Stimulated activated CD4-positive, alpha-beta T cell treated with anti-CD3 and anti-CD28 coated beads, Interleukin-4, amount 100 ng/mL, for 24 hours (primary cell): Measurements from ENCODE around the gene HIVEP3.

Experiments
- DNase-seq: peaks from one replicate; pipeline ENCODE4 v3.0.0-alpha.2; 2020

HIVEP3 gene

DNA sequence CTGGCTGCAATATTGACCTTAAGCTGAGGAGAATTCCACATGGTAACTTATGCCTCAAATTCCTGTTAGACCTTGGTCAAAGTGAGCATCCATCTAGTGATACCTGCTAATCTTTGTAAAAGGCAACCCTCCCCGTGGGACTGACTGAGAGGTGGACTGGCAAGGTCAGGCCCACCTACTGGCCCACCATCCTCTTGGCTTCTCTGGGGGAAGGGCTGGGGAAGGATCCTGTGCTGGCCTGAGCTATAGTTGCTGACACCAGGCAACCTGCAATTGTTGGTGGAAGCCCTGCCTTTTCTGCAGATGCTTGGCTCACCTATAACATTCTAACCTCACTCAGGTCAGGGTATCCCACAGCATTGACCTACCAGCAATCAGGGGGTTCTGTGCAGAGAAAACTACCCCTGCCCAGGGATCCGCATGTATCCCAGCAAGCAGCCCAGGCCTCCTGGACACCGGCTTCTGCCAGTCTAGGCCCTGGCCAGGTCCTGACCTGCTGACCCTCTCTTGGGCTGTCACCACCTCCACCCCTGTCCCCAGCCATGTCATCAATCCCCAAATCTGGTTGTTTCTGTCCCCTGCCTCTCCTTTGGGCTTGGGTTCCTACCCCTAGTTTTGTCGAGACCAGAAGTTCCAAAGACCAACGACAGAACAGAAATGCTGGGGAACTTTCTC, 326.1 kb downstream of the HIVEP3 start:
- no peak for DNase-seq

DNA sequence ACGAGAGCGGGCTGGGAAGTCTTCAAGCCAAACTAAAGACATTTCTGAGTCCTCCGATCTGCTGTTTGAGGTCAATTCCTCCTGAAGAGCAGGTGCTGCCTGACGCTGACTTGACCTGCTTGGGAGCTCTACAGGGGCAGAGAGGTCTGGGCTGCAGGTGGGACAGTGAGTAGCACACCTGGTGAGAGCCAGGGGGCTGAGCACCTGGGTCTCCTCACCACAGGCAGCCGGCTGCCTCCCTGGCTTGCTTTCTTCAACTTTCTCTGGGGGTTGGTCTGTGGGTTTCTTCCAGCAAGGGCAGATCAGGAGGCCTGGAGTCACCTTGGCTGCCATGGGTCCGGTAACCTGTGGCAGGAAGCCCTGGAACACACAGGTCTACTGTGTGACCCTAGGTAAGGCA, 326.8 kb downstream of the HIVEP3 start:
- no peak for DNase-seq

DNA sequence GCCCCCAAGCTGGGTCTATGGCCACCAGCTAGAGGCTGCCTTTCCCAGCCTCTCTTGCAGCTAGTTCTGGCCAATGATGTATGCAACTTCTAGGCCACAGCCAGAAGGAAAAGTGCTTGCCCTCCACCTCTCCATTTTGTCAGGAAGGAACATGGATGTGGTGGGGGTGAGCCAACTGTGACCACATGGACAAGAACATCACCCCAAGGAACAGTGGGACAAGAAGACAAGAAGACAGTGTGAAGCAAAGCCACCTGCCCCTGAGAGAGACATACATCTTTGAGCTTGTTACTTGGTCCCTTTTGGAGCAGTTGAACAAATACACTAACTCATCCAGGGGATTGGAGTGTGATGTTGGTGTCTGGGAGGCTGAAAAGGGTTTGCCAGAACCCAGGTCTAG, 328.4 kb downstream of the HIVEP3 start:
- no peak for DNase-seq

DNA sequence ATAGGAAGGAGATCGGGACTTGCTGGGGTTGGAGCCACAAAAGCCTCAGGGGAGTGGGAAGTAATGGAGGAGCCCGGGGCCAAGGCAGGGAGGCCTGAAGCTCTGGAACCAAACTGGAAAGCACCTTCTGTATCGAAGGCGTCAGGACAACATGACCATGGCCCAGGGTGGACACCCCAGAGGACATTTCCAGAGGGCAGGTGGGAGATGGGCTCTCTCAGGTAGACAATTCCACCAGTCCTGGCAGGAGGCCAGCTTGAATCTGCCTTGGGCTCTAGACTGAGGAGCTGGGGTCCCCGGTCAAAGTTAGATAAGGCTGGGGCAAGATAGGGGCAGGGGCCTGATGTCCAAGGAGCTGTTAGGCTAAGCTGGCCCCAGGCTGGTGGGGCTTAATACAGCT, 329.3 kb downstream of the HIVEP3 start:
- DNase-seq = no peak

DNA sequence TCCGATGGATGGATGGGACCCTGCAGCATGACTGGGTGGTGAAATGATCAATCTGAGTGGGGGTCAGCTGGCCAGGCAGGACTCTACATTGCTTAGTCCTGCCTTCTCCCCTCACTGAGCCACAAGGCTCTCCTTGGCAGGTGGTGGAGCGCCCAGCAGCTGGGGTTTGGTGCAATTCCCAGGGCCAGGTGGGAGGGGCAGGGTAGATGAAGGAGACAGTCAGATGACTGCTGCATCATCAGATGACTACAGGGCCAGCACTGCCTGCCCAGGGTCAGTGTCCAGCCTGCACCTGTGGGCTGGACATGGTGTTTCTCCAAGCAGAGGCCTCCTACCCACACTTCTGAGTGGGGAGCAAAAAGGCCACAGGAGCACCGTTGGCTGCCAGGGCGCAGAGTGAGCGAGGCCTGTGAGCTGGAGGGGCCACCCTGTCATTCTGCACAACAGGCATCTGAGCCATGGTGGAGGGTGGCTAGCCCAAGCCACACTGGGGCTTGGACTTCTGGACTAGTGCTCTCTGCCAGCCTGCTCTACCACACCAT, 330.3 kb downstream of the HIVEP3 start:
- DNase-seq = no peak

DNA sequence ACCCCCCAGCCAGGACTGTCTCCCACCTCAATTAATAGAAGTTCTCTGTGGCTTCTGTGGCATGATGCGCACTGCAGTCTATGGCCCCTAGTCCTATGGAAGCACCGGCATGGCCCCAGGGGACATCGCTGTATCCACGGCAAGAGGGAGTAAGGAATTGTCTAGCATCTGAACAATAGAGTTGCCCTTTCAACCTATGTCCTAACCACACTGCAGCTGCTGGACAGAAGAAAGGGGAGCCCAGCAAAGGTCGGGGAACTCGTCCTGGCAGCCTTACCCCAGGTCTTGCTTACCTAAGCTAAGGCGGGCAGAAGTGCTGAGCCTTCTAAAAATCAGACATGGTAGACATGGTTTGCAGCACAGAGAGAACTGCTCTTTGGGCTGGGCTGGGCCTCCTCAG, 330.9 kb downstream of the HIVEP3 start:
- no peak for DNase-seq

DNA sequence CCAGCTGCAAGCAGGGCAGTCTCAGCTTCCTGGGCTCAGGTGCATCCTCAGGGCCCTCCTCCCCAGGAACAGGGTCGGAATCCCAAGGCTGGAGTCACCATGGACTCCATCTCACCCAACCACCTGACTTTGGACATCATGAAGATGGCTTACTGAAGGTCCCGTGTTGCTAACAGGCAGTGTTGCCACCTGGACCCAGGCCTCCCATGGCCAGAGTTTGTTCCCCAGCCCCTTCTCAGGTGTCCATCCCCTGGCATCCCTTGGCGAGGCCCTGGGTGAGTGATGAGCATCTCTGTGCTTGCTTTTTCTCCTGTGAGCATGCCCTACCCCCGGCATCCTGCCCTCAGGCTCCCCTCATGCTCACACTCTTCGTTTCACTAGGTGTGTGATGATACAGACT, 332.5 kb downstream of the HIVEP3 start:
- DNase-seq = no peak

DNA sequence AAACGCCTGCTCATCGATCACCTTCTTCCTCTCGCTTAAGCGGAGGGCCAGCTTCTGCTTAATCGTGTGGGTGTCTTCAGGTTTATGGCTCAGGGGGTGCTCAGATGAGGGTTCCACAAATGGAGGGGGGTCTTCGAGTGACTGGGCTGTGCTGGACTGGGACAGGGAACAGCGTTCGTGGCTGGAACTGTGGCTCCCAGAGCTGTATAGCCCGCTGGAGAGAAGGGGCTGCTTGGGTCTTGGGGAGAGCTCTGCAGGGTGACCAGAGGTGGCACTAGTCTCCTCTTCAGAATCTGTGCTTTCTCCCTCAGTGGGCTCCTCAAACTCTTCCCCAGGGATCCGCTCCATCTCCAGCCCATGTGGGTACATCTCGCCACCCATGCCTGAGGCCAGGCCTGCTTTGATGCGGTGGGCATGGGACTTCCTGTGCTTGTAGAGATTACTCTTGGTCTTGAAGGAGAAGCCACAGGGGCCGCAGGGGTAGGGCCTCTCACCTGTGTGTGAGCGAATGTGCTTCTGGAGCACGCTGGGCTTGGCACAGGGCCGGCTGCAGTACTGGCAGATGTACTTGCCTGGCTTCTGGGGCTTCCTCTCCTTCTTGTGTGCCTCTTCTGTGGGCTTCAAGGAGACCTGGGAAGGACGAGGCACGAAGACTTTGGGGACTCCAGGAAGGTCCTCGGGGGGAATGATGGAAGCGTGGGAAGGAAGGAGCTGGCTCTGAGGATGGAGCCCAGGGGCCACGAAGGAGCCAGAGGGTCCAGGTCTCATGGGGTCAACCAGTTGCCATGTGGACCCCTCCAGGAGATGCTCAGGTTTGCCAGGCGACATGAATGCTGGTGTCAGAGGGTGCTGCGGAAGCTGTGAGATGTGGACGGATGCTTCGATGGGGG, 334.8 kb downstream of the HIVEP3 start:
- peak; percentile 1 for DNase-seq

DNA sequence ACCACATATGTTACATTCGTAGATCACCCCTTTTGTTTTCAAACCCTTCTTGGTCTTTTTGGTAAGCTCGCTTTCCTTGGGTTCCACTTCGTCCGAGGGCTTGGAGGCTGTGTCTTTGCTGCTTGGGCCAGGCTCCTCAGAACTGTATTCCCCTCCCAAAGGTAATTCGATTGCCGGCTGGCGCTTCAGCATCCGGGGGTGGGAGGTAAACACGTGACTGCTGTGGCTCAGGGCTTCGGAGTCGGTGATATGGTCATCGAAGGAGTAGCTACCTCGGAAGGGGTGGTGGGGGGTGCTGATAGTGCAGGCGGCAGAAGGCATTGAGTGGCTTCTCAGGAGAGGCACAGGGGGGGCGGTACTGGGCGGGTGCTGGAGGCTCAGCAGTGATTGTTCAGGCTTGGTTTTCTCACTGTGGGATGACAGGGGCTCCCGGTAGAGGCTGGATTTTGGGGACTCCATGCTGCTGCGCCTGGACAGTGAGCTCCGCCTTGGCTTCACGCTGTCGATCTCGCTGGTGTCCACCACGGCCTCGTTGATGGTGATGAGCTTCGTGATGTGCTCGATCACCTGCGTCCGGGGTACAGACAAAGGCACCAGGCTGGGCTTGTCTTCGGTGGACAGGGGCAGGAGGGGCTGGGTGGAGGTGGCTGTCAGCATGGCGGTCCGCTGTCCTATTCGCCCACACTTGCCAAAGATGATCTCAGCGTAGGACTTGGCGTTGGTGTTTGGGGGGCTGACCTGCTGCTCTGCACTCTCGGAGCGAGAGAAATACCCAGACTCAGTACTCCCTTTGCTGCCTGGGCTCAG, 335.7 kb downstream of the HIVEP3 start:
- peak; percentile 2 for DNase-seq

DNA sequence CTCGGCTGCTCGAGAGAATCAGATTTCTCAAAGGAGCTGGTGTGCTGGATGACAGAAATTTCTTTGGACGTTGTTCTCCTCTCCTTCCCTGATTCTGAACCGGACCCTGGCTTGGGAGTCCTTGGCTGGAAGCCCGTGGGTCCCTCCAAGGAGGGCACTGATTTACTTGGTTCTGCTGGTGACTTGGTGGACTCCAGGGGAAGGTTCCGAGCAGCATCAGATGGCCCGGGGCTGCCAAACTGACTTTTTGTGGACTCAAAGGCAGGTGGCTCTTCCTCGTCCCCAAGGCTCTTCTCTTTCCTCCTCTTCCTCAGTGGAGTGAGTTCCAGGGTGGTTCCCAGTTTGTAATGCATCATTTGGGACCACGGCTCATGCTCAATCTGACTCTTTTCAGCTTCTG, 336.4 kb downstream of the HIVEP3 start:
- DNase-seq = no peak

DNA sequence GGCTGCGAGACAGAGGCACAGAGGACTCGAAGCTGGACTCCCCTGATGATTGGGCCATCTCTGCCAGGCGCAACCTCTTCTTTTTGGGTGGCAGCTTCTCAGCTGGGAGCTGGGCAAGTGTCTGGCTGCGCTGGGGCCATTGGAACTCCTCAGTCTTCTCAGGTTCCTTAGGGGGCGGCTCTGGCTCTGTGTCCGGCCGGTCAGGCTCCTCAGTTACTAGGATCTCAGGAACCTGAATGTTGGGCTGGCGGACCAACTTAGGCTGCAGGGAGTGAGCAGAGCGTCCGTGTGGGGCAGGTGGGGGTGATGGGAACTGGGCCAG, 336.8 kb downstream of the HIVEP3 start:
- DNase-seq = no peak

DNA sequence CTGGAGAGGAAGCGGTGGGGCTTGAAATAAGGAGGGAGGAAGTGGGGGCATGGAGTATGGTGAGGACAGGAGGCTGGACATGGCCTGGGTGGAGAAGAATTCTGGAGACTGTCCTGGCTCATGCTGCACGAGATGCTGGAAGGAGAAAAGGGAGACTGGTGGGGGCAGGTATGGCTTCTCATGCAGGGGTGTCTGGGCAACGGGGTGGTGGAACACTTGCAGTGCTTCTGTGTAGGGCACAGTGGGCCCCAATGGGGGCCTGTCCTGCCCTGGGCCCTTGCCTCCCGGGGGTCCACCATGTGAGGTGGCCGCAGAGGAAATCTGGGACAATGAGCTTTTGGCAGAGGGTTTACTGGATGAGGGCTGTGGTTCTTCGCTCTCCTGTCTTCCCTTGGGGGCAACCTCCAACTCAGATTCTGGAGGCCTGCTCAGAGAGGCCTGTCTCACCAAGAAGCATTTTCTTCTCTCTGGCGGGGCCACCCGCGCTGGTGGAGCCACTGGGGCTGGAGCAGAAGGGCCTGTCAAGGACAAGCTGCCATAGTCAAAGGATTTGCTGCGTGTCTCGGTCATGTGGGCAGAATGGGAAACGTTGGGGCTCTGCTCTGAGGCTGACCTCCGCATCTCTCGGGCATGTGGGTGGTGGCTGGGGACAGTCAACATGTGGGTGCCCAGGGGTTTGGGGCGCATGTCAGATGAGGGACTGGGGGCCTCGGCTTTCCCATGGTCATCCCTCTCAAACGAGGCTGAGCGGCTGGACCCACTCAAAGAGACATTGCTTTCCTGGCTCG, 337.3 kb downstream of the HIVEP3 start:
- peak; percentile 3 for DNase-seq

DNA sequence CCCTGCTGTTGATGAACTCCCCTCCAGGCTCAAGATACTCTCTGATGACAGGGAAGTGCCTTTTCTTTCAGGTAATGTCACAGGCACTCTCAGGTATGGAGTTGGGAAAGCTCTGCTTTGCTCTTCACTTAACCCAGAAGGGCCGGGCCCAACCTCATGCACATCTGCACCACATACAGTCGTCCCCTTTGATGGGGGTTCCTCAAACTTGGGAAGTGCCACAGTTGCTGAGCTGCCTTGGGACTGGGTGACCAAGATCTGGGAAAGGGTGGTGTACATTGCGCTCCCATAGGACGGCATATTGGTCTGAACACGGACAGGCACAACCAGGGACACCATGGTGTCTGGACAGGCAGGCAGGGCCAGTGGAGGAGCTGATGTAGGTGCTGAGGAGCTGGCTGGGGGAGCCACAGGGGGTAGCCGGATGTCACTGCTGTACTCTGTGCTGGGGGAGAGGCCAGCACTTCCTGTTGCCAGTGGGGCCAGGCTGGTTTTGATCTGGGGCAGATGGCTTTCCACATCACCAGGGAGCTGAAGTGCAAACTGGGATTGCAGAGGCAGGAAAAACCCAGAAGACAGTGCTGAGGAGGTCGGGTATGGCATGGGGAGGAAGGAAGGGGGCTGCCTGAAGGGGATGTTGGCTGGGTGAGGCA, 338.1 kb downstream of the HIVEP3 start:
- DNase-seq = peak; percentile 2

DNA sequence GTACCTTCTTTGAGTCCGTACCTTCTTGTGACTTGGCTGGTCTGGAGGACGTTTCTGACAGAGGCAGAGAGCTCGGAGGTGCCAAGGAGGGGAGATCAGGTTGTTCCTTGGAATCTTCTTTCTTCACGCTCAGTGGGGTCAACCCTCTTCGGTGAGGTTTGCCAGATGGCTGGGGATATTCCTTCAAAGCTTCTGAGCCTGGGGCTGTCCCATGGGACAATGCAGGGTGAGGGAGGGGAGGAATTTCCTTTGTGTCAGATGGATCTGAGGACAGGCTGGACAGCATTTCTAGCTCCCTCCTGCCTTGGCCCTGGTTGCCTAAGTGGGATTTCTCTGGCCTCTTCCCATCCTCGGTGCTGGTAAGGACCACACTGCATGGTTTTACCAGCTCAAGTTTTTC, 338.7 kb downstream of the HIVEP3 start:
- DNase-seq = peak; percentile 2

DNA sequence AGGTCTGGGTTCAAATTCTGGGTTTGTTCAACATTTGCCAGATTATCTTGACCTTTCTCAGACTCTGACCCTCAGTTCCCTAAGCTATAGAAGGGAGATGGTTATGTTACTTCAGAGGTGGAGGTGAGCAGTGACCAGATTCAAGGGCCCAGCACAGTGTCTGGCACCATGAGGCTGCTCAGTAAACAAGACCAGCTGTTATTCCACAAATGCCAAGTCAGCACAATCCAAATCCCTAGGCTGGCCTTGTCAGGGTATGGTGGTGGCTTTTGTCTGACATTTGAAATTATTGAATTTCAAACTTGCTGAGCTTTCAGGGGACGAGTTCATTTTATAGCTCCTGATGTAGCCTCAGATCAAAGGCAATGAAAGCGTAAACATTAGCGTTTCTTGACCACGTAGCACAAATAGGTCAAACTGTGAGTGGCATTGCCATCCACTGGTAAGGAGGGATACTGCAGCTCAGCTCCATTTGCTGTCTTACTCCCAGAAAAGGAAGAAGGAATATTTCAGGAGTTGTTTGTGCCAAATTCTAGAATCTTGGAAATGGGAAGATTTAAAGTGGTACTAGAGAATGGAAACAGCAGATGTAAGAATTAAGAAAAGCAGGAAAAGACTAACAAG, 339.9 kb downstream of the HIVEP3 start:
- DNase-seq = no peak

DNA sequence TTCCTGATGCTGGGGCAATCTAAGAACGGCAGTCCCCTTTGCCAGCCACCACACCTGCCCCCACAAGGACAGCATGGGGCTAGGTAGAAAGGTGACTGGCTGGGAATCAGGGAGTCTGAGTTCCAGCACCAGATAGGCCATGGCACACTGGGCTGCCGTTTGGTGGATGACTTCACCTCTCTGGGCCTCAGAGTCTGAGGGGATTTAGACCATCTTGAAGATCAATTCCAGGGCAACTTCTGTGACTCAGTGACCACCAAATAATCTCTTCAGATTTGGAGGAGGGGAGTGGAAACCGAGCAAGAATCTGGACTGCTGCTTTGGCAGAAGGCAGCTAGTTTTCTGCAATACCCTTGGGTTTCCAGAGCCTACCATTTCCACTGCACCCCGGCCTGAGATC, 342.1 kb downstream of the HIVEP3 start:
- no peak for DNase-seq

DNA sequence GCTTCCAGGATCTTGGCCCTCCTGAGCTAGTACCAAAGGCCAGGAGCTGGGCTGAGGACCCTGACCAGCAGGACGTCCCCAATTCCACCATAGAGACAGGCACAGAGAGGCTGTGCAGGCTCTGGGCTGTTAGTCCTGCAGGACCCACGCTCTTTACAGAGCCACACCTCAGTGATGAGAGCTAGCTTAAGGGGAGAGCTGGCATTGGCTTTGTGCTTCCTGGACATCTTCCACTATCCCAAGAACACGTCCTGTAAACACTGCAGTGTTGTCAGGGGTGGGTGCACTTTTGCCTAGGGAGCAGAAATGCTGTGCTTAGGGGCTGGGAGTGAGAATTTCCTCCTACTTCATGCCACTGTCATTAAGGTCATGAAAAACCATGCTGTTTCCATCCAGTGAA, 342.5 kb downstream of the HIVEP3 start:
- no peak for DNase-seq

DNA sequence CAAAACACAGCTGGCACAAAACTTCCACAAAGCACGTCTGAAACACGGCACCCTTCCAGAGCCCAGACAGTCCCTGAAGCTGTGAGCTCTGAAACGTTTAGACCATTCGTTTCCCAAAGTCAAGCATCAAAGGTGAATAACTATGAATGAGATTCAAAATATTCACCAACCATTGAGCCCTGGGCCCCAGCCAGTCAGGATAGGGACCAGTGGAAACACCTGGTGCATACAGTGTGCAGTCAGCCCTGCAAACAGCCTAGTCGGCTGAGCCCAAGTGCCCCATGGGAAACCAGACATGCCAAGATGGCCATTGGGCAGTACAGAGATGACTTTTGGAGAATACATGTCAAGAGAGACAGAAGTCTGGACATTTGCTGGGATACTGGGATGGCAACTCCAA, 343.9 kb downstream of the HIVEP3 start:
- no peak for DNase-seq

DNA sequence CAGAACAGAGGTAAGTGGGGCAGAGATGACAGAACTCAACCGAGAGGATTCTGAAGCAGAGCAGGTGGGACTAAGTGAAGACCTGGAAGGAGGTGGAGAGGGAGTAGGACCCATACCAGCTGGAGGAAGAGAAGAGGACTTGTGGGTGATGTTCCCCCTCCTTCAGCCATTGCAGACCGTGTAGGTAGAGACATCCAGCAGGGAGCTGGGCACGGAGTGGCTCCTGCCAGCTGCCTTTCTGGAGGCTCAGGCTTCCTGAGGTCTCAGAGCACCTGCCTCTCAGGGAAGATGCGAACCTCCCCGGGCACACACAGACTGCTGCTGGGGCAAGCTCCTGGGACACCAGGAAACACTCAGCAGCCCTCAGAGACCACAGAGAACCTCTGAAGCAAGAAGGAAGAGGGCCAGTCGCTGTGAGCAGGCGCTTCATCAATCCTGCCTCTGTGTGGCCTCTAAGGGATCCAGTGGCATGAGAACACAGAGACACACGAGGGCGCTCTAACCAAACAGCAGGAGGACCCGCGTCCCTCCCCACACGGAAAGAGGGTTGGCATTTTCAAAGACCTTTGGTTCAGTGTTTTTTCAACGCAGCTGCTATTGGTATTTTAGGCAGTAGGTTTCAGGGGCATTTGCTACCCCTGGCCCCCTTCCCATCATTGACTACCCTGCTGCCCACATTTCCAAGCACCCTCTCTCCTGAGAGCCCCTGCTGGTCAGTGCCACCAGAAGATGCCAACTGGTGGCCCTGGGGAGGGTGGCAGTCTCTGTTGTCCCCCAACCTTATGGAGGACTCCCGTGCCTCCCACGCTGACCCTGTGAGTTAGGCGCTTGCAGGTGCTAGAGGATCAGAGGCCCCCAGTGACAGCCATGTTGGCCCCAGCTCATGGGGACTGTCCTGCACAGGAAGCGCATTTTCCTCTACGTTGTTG, 344.7 kb downstream of the HIVEP3 start:
- peak; percentile 80 for DNase-seq

DNA sequence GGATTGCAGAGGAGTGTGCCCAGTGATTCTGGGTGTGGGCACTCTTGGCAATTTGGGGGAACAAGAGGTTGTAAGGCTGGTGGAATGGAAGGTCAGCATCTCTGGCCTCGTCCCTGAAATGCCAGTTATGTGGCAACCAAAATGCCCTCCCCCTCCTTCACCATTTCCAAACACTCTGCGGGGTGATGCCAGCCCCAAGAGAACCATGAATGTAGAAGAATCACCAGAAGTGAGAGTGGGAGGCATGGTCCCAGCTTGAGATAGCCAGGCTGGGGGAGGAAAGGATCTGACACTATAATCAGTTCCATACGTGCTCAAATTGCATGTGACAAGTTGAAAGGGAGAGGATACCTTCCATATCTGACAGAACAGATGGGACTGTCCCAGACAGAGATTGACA, 345.5 kb downstream of the HIVEP3 start:
- DNase-seq = no peak

DNA sequence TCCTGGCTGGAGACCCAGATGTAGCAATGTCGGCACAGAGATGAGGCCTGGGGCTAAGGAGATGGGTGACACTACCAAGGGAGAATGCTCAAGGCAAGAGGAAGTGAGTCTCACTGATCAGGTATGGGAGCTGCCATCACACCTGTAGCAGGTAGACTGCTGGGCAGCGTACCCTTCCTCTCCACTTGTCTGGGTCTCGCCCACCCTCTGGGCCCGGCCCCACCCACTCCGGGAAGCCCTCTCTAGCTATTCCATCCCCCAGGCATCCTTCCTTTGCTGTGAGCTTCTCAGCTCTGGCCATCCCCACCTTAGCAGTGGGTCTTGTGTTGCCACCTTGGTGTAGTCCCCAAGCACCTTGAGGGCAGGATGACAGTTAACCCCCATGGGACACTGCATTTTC, 346.5 kb downstream of the HIVEP3 start:
- DNase-seq = no peak
